ENCODE results near the gene PEAR1. TPM values are rescaled to one million over a fixed set of nuclear protein-coding genes. Genes with fewer than 3 reads are reported as not detected.

Gene PEAR1
- polyA plus RNA-seq, 1 experiment: 14.9 TPM

- CTCF ChIA-PET: no interaction called here
- H3K27me3 ChIP-seq (ENCODE audit: control insufficient read depth, insufficient read depth, low read length): peaks cover 46% of the 10 kb centered on the region
These were observed 27.1 kb upstream of the PEAR1 start for GRCh38 chr1:156866249-156866909.

GRCh38 chr1:156868341-156868740 lies 25.2 kb upstream of the PEAR1 start:
- H3K9me3 ChIP-seq (ENCODE audit: control insufficient read depth, insufficient read depth, low read length): no peaks in the 10 kb centered on the region; the same call in 1 of the 2 replicates
- no peak for TF ChIP-seq CTCF (IDR thresholded peaks at IDR 0.05; ENCODE audit: low read depth, low read length)
- no peak for DNase-seq (ENCODE audit: low read depth, low spot score)
- ChIA-PET CTCF (no interaction called here), POLR2A (no interaction called here)
- no peak overlapping the region for H3K4me3 ChIP-seq (ENCODE audit: low read depth, low read length)
- H3K27ac ChIP-seq (ENCODE audit: low read depth, low read length): no peak overlapping the region
- peaks cover 28% of the 10 kb centered on the region for H3K27me3 ChIP-seq (ENCODE audit: control insufficient read depth, insufficient read depth, low read length)

More at GRCh38 chr1:156866249-156866909, 27.1 kb upstream of the PEAR1 start:
- Histone ChIP-seq H3K4me3 (ENCODE audit: low read depth, low read length) (no peak overlapping the region), H3K9me3 (ENCODE audit: control insufficient read depth, insufficient read depth, low read length) (no peaks in the 10 kb centered on the region; the same call in 1 of the 2 replicates), H3K27ac (ENCODE audit: low read depth, low read length) (no peak overlapping the region)
- no peak for DNase-seq (ENCODE audit: low read depth, low spot score)
- POLR2A ChIA-PET: no interaction called here
- TF ChIP-seq CTCF (IDR thresholded peaks at IDR 0.05; ENCODE audit: low read depth, low read length): no peak

GRCh38 chr1:156869455-156869854 lies 24.1 kb upstream of the PEAR1 start:
- Histone ChIP-seq H3K9me3 (ENCODE audit: control insufficient read depth, insufficient read depth, low read length) (no peaks in the 10 kb centered on the region; the same call in 1 of the 2 replicates), H3K27ac (ENCODE audit: low read depth, low read length) (no peak overlapping the region), H3K4me3 (ENCODE audit: low read depth, low read length) (no peak overlapping the region), H3K27me3 (ENCODE audit: control insufficient read depth, insufficient read depth, low read length) (peaks cover 25% of the 10 kb centered on the region)
- no peak for DNase-seq (ENCODE audit: low read depth, low spot score)
- no peak for TF ChIP-seq CTCF (IDR thresholded peaks at IDR 0.05; ENCODE audit: low read depth, low read length)
- POLR2A ChIA-PET: no interaction called here
- CTCF ChIA-PET: interaction anchor here (1.3 to 1.8 kb wide), 3 partner anchors 20 to 23 kb away, joined by 4 to 6 read pairs (median 6); no protein-coding TSS in a partner anchor

- no peak for DNase-seq (ENCODE audit: low read depth, low spot score)
- Histone ChIP-seq H3K27ac (ENCODE audit: low read depth, low read length) (no peak overlapping the region), H3K4me3 (ENCODE audit: low read depth, low read length) (no peak overlapping the region), H3K27me3 (ENCODE audit: control insufficient read depth, insufficient read depth, low read length) (peaks cover 37% of the 10 kb centered on the region), H3K9me3 (ENCODE audit: control insufficient read depth, insufficient read depth, low read length) (no peaks in the 10 kb centered on the region; the same call in 1 of the 2 replicates)
- TF ChIP-seq CTCF (IDR thresholded peaks at IDR 0.05; ENCODE audit: low read depth, low read length): no peak
- ChIA-PET CTCF (interaction anchor here (1.7 kb wide), 2 partner anchors 14 to 17 kb away, joined by 5 read pairs; partner anchors contain the start of gene NTRK1), POLR2A (no interaction called here)
These were observed 19.9 kb upstream of the PEAR1 start for GRCh38 chr1:156873659-156874058.

GRCh38 chr1:156874142-156874541 lies 19.4 kb upstream of the PEAR1 start:
- Histone ChIP-seq H3K27ac (ENCODE audit: low read depth, low read length) (no peak overlapping the region), H3K9me3 (ENCODE audit: control insufficient read depth, insufficient read depth, low read length) (no peaks in the 10 kb centered on the region; the same call in 1 of the 2 replicates), H3K4me3 (ENCODE audit: low read depth, low read length) (no peak overlapping the region), H3K27me3 (ENCODE audit: control insufficient read depth, insufficient read depth, low read length) (peaks cover 42% of the 10 kb centered on the region)
- TF ChIP-seq CTCF (IDR thresholded peaks at IDR 0.05; ENCODE audit: low read depth, low read length): no peak
- CTCF ChIA-PET: interaction anchor here (4.8 kb wide), 1 partner anchor 17 kb away, joined by 32 read pairs; no protein-coding TSS in a partner anchor
- POLR2A ChIA-PET: no interaction called here
- DNase-seq (ENCODE audit: low read depth, low spot score): no peak

All from AG04450 (cell line).